B cell (primary cell): ENCODE results near the gene WDR12. TPM values are rescaled to one million over a fixed set of nuclear protein-coding genes. Genes with fewer than 3 reads are reported as not detected.
A peak's percentile ranks its signal among the peaks of the same experiment; 100 is the strongest.

ENCODE experiments used
- ATAC-seq: fragments of 200-7000 bp; cut with Tn5 transposase; one replicate; pipeline ENCODE4 v1.10.0; 2021; ENCODE audit warnings: low read depth, mild to moderate bottlenecking, moderate number of reproducible peaks, moderate library complexity
- CTCF ChIA-PET: fragments of 350-600 bp; sonication (Branson Sonifier 250); formaldehyde crosslinking; loops from one replicate; lab custom pipeline; 2021; ENCODE audit warnings: antibody characterized with exemption, inconsistent platforms; lab: Charles Lee
- POLR2A ChIA-PET: fragments of 350-600 bp; sonication (Branson Sonifier 250); formaldehyde crosslinking; loops from one replicate; lab custom pipeline; 2021; ENCODE audit warnings: antibody characterized with exemption; lab: Charles Lee
- DNase-seq: peaks from one replicate; pipeline ENCODE4 v3.0.0; 2013
- H2AFZ ChIP-seq: 2 replicates; pipeline ENCODE4 v1.6.1; 2012; ENCODE audit warnings: mild to moderate bottlenecking, low read depth, low read length; ENCODE audit not compliant: insufficient read depth, poor library complexity, severe bottlenecking
- H3K27ac ChIP-seq, 2 donors: 1 replicate in 1 of 2; 2 replicates in 1 of 2; pipeline ENCODE4 v1.5.1; 2012 to 2013; ENCODE audit warnings: low read length in 2 of 2, mild to moderate bottlenecking in 2 of 2, moderate library complexity in 1 of 2
- H3K27me3 ChIP-seq, 4 experiments: fragments of 200-600 bp in 1 of 4; sonication (generic) in 1 of 4; replicated peaks in 1 of 4; 1 replicate in 2 of 4; 2 replicates in 2 of 4; pipeline versions ENCODE4 v1.6.1 to v1.7.0; 2013 to 2016; ENCODE audit warnings: low read length in 3 of 4, mild to moderate bottlenecking in 2 of 4, mixed read lengths in 1 of 4, moderate library complexity in 1 of 4; ENCODE audit not compliant: insufficient read depth in 4 of 4, control insufficient read depth in 3 of 4; ENCODE audit errors: control extremely low read depth in 1 of 4
- H3K36me3 ChIP-seq, 2 experiments: replicated peaks in 1 of 2; 1 replicate in 1 of 2; 2 replicates in 1 of 2; pipeline versions ENCODE4 v1.6.1 to v1.7.1; 2013; ENCODE audit warnings: low read length in 1 of 2; ENCODE audit not compliant: insufficient read depth in 2 of 2, control insufficient read depth in 1 of 2; ENCODE audit errors: control extremely low read depth in 1 of 2, extremely low read depth in 1 of 2
- H3K4me1 ChIP-seq, 2 donors: fragments of 200-600 bp in 1 of 2; sonication (generic) in 1 of 2; 1 replicate in 1 of 2; 2 replicates in 1 of 2; pipeline versions ENCODE4 v1.5.1 to v1.6.1; 2013 to 2017; ENCODE audit warnings: low read length in 2 of 2; ENCODE audit not compliant: control insufficient read depth in 2 of 2, insufficient read depth in 2 of 2
- H3K4me2 ChIP-seq: replicated peaks from 2 replicates; pipeline ENCODE3; 2012; ENCODE audit warnings: mild to moderate bottlenecking, low read depth, low read length; ENCODE audit not compliant: poor library complexity, severe bottlenecking
- H3K4me3 ChIP-seq, 5 experiments: fragments of 200-600 bp in 1 of 5; sonication (generic) in 1 of 5; 1 replicate in 3 of 5; 2 replicates in 2 of 5; pipeline versions ENCODE4 v1.5.1 to v1.7.0; 2011 to 2016; ENCODE audit warnings: low read length in 4 of 5, mild to moderate bottlenecking in 4 of 5, low read depth in 2 of 5, control low read depth in 1 of 5, moderate library complexity in 1 of 5; ENCODE audit not compliant: insufficient read depth in 1 of 5; ENCODE audit errors: control extremely low read depth in 1 of 5, extremely low read depth in 1 of 5
- H3K79me2 ChIP-seq: fragments of 200-600 bp; sonication (generic); one replicate; pipeline ENCODE4 v1.6.0; 2016; ENCODE audit warnings: low read length; ENCODE audit not compliant: control insufficient read depth, insufficient read depth
- H3K9ac ChIP-seq: fragments of 200-600 bp; sonication (generic); 2 replicates; pipeline ENCODE4 v1.6.1; 2017; ENCODE audit warnings: mild to moderate bottlenecking, low read length, moderate library complexity
- H3K9me3 ChIP-seq, 3 donors: one replicate each; pipeline versions ENCODE4 v1.6.1 to v1.7.1; 2013; ENCODE audit warnings: low read length in 2 of 3; ENCODE audit not compliant: control insufficient read depth in 2 of 3, insufficient read depth in 1 of 3; ENCODE audit errors: control extremely low read depth in 1 of 3
- H4K20me1 ChIP-seq: 2 replicates; pipeline ENCODE4 v1.6.0; 2012; ENCODE audit warnings: mild to moderate bottlenecking, low read length; ENCODE audit not compliant: insufficient read depth, control insufficient read depth, poor library complexity, severe bottlenecking
- H3K27ac Mint-ChIP-seq: one replicate; pipeline ENCODE4 v1.8.0; 2021; ENCODE audit warnings: mixed read lengths
- H3K27me3 Mint-ChIP-seq: one replicate; pipeline ENCODE4 v1.8.0; 2021; ENCODE audit warnings: mixed read lengths
- H3K4me1 Mint-ChIP-seq: one replicate; pipeline ENCODE4 v1.8.0; 2021; ENCODE audit warnings: mixed read lengths
- H3K4me3 Mint-ChIP-seq: one replicate; pipeline ENCODE4 v1.8.0; 2021; ENCODE audit warnings: mixed read lengths
- H3K9me3 Mint-ChIP-seq: one replicate; pipeline ENCODE4 v1.8.0; 2022; ENCODE audit warnings: mixed read lengths; ENCODE audit not compliant: insufficient read depth
- EZH2 ChIP-seq: IDR thresholded peaks from 2 replicates; pipeline ENCODE4 v1.6.1; 2012; ENCODE audit warnings: borderline replicate concordance, low read depth, mild to moderate bottlenecking, moderate library complexity, low read length; ENCODE audit not compliant: insufficient read depth, poor library complexity, severe bottlenecking
- WGBS: methylation state at CpG from one replicate; pipeline ENCODE4 v1.1.5; 2013; ENCODE audit warnings: missing lambda C conversion rate; ENCODE audit not compliant: insufficient coverage; 5-methylcytosine and 5-hydroxymethylcytosine counted together
- intact Hi-C: fragments of 100-400 bp; cut with micrococcal nuclease; formaldehyde crosslinking; loops from one replicate; pipeline ENCODE4 v1.10.0; 2022
- polyA plus RNA-seq: library from polyadenylated mRNA; depleted of rRNA; stranded (reverse); fragments of >200 nt; gene quantifications from 2 replicates; pipeline ENCODE4 v1.2.3, GENCODE V29; 2012
- total RNA-seq, 2 donors: library from RNA; stranded (reverse); fragments of 120-200 nt in 1 of 2; gene quantifications; 1 replicate in 1 of 2; 2 replicates in 1 of 2; pipeline versions ENCODE4 v1.2.3 to v1.2.4, GENCODE V29; 2013 to 2022
- TF ChIP-seq, protein P1 (sequence below): fragments of 200-600 bp; IDR thresholded peaks from one replicate; pipeline ENCODE4 v1.8.0; 2022; ENCODE audit warnings: antibody characterized with exemption, mild to moderate bottlenecking

Gene WDR12
- total and polyA plus RNA-seq, 2 donors (not counting 1 experiment from before 2014, with no cell fraction given) = 7.1 to 20.8 TPM

DNA sequence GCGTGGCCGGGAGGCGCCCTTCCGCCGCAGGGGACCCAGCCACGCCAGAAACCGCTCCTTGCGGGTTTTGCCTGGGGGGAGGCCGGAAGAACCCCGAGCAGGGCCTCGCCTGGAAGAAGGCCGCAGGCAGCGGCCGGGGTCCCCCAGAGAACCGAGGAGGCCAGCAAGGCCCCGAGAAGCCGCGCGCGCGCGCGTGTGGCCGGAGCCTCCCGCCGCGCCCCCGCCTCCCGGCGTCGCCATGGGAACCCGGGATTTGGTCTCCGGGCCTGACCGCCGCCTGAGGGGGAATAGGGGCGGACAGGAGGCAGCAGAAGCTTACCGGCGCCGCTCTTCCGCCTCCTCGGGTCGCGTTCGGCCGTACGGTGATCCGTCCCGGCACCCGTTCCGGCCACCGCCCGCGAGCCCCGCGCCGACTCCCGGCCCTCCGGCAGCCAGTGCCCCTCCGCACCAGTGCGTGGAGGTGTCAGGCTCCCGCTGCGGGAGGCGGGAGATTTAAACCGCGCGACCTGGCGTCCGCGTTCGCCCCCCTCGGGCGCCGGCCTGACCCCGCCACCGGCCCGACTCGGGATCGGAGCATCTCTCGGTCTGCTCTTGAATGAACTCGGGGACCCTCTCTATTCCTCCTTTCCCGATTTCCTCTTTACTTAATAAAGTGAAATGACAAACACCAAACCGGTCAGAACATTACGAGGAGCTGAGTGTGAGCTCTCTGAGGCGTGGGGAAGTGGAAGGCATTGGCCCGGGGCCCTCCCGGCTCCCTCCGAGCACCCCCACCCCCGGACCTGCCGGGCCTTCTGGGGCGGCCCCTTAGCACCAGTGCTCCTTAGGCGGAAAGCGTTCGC is 40.0 kb downstream of the WDR12 start, which contains the start of gene ICA1L:
ICA1L (minus strand) TSS at position 467 of the 842 bp plus-strand sequence. CDS start 42,757 bp downstream, outside the sequence.
- intact Hi-C loops = loop anchor here (1.0 kb wide), 2 partner anchors 40 kb away; partner anchors contain the start of gene WDR12

More for the DNA sequence above, 40.0 kb downstream of the WDR12 start, which contains the start of gene ICA1L:
- peaks cover 0 to 4% of the 10 kb centered on the region in 2 donors for H3K4me1 ChIP-seq
- under 1% methylated on average over 84 of the region's 93 CpGs for WGBS
- peak within 1 kb of the TSS; percentile 35 to 65 for H3K27ac ChIP-seq
- H3K27me3 ChIP-seq = no peaks in the 10 kb centered on the region
- Mint-ChIP-seq H3K4me1 (peaks cover 6% of the 10 kb centered on the region), H3K27ac (peak within 1 kb of the TSS; percentile 86), H3K4me3 (peak within 1 kb of the TSS; percentile 96), H3K27me3 (no peaks in the 10 kb centered on the region), H3K9me3 (no peaks in the 10 kb centered on the region)
- ChIA-PET CTCF (interaction anchor here (0.7 to 7.5 kb wide), 13 partner anchors 10 to 298 kb away, joined by 3 to 103 read pairs (median 4); partner anchors contain the start of gene WDR12), POLR2A (interaction anchor here (0.6 to 1.3 kb wide), 3 partner anchors 10 to 237 kb away, joined by 3 to 4 read pairs (median 4); partner anchors contain the start of gene FAM117B)
- peak within 1 kb of the TSS; percentile 92 for H3K4me2 ChIP-seq
- DNase-seq (peak; percentile 75), ATAC-seq (peak; percentile 44)
- H4K20me1 ChIP-seq = no peaks in the 10 kb centered on the region
- peak within 1 kb of the TSS; percentile 77 for H3K9ac ChIP-seq
- TF ChIP-seq, protein P1, sequence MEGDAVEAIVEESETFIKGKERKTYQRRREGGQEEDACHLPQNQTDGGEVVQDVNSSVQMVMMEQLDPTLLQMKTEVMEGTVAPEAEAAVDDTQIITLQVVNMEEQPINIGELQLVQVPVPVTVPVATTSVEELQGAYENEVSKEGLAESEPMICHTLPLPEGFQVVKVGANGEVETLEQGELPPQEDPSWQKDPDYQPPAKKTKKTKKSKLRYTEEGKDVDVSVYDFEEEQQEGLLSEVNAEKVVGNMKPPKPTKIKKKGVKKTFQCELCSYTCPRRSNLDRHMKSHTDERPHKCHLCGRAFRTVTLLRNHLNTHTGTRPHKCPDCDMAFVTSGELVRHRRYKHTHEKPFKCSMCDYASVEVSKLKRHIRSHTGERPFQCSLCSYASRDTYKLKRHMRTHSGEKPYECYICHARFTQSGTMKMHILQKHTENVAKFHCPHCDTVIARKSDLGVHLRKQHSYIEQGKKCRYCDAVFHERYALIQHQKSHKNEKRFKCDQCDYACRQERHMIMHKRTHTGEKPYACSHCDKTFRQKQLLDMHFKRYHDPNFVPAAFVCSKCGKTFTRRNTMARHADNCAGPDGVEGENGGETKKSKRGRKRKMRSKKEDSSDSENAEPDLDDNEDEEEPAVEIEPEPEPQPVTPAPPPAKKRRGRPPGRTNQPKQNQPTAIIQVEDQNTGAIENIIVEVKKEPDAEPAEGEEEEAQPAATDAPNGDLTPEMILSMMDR = no peak
- TF ChIP-seq EZH2 = no peak
- no peaks in the 10 kb centered on the region for H3K79me2 ChIP-seq
- H3K36me3 ChIP-seq = no peaks in the 10 kb centered on the region
- H3K9me3 ChIP-seq = no peaks in the 10 kb centered on the region
- H3K4me3 ChIP-seq = peak within 1 kb of the TSS; percentile 46 to 75 (median 71)
- H2AFZ ChIP-seq = peak within 1 kb of the TSS; percentile 98
